GM18517 (cell line): Measurements from ENCODE around the gene ADCY9.
"Not testable (repeated sequence)": the region's sequence is repeated elsewhere in the genome, so short reads cannot be mapped to it uniquely, and the experiment has no call there.

Source experiments
- ATAC-seq: cut with Tn5 transposase; IDR thresholded peaks from one replicate; pipeline ENCODE4 v1.9.1; 2021; ENCODE audit warnings: mild to moderate bottlenecking, moderate library complexity; ENCODE audit not compliant: unreplicated experiment

The ADCY9 gene

DNA sequence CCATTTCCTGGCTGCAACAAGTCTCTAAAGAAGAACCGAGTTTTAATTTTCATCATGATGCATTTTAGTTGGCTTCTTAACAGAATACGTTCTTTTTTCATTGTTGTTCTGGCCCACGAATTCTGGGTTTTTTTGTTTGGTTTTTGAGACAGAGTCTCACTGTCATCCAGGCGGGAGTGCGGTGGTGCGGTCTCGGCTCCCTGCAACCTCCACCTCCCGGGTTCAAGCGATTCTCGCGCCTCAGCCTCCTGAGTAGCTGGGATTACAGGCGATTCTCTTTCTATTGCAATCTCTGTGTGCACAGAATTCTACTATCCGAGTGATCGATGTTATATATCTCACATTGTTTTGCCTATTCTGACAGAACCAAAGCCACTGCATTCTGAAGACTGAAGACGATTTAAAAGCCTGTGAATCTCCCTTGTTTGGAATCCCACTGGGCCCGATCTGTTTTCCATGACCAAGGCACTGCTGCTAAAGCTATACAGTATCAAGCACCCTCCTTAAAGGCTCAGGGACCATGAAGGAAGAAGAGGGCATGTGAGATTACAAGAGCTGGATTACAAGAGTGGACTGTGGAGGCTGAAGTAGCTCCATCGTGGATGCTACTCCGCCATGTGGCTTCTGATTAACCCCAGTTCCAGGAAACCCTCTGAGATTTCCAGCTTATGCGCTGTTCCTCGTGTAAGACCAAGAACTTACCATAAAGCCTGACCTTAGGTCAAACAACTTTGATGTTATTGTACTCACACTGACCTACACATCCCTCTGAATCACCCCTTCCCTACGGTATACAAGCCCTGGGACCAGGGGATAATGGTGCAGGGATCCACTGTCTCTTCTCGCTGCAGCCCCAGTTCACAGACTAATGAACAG lies 44.3 kb downstream of the ADCY9 start:
- ATAC-seq = no peak

DNA sequence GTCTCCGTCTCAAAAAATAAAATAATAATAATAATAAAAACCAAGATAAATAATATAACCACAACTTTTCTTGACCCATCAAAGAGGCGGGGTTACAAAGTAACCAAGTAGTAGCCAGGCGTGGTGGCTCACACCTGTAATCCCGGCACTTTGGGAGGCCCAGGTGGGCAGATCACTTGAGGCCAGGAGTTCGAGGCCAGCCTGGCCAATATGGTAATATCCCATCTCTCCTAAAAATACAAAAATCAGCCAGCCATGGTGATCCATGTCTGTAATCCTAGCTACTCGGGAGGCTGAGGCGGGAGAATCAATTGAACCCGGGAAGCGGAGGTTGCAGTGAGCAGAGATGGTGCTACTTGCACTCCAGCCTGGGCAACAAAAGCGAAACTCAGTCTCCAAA lies 45.3 kb downstream of the ADCY9 start:
- no peak for ATAC-seq

DNA sequence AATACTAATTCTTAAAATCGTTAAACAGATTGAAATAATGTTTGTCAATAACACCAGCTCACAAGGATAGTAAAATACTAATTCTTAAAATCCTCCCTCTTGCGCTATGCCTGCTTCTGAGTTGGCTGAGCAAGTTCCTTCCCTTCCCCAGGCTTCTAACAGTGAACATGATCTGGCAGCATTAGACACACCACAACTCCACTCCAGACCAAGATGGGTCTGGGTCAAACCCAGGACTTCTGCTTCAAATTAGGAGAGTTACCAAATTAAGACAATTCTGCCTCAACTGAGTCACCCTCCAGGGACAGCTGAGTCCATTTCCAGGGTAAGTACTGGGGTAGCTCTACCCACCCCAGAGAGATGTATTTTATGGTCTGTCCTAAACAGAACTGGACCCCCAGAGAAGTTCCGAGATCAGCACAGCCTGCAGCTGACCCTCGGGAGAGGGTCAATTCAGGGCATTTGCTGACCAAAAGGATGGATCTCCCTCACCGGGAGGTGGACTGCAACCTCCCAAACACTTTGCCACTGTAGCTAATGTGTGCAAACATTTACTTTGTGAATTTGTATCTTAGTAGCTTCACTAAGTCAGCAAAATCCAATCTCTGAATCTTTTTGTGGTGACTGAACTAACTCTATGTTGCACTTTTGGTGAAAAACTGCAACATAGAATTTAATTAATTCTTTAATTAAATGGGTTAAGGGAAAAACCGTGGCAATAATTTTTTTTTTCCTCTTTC lies 48.8 kb downstream of the ADCY9 start:
- ATAC-seq = no peak

DNA sequence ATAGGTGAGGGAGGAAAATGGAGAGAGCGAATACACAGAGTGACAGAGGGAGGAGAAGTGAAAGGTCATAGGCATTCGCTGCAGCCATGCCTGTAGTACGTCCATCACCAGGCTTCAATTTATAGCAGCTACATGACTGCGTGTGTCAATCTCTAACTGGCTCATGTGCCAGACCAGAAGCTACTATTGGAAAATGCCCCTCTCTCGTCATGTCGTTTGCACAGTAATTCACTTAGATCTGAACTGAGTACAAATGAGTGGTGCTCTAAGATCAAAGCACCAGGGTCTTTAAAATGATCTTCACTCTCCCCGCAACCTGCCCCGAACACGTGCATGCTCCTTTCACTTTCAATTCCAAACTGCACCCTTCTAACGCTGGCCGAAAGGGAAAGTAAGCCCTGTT lies 51.3 kb downstream of the ADCY9 start:
- ATAC-seq = no peak

DNA sequence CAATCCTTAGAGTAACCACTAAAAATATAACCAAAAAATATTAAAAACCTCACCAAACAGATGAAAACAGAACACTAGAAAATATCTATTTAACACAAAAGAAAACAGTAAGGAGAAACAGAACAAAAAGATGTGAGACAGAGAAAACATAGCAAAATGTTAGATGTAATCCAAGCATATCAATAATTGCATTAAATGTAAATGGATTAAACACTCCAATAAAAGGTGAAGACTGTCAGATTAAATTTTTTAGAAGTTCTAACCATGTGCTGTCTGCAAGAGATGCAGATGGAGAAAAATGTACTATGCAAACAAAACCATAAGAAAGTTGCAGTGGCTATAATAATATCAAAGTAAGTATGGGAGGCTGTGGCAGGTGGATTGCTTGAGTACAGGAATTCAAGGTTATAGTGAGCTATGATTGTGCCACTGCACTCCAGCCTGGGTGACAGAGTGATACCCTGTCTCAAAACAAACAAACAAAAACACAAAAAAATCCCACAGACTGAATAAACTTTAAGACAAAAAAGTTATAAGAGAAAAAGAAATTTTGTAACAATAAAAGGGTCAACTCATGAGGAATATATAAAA lies 53.9 kb downstream of the ADCY9 start:
- ATAC-seq = no peak

DNA sequence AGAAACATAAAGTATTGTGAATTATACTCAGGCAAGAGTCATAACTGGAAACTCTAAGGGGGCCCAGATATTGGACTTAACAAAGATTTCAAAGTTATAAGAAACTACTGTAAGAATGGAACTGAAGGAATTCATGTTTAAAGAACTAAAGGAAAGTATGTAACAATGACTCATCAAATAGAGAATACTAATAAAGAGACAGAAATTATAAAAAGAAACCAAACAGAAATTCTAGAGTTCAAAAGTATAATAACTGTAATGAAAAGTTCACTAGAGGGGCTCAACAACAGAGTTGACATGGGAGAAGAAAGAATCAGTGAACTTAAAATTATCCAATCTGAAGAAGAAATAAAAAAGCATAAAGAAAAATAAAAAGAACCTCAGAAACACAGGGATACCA lies 55.4 kb downstream of the ADCY9 start:
- ATAC-seq = no peak

DNA sequence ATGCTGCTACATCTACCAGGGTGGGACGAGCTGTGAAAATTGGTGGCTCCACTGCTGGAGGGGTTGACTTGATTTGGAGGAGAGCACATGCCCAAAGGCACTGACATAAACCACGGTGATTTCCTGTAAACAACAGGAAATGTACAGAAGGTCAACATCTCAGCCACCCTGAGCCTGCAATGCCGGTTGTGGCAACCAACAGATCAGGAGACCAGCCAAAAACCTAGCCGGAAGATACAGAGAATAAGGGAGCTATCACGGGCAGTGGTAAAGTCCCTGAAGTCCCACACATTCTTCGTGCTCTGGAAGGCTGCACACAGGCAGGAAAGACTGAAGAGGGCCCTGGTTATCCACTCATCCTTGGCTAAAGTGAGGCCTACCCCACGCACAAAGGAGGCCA lies 56.2 kb downstream of the ADCY9 start:
- ATAC-seq = no peak

DNA sequence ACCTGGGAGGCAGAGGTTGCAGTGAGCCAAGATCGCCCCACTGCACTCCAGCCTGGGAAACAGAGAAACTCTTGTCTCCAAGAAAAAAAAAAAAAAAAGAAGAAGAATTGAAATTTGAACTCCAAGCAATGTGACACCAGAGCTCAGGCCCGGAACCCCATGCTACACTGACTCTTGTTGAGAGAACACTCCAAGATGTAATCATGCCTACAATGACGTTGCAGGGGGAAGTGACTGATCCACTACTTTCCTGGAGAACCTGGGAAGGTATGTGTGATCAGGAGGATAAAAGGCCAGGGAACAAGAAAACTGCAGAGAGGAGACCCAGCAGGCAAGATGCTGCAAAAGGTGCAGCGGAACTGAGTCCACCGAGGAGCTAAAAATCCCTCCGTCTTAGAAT lies 57.9 kb downstream of the ADCY9 start:
- no peak for ATAC-seq

DNA sequence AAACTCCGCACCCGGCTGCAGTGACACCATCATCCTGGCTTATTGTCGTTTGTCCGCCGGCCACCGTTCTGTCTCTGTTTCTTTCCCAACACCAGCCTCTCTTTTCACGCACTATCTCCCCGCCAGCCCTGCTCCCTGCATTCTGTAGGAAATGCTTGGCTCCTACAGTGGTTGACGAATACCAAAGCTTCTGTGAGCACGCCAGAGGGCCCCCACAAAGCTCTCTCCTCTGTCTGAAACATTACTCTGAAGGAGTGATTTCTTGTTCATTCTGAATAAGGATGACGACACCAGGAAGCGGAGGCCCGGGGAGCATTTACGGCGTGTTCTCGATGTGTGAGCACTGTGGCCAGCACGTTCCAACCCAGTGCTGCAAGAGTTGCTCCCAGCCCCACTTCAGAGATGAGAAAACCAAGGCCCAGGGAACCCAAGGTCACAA lies 58.8 kb downstream of the ADCY9 start:
- no peak for ATAC-seq

DNA sequence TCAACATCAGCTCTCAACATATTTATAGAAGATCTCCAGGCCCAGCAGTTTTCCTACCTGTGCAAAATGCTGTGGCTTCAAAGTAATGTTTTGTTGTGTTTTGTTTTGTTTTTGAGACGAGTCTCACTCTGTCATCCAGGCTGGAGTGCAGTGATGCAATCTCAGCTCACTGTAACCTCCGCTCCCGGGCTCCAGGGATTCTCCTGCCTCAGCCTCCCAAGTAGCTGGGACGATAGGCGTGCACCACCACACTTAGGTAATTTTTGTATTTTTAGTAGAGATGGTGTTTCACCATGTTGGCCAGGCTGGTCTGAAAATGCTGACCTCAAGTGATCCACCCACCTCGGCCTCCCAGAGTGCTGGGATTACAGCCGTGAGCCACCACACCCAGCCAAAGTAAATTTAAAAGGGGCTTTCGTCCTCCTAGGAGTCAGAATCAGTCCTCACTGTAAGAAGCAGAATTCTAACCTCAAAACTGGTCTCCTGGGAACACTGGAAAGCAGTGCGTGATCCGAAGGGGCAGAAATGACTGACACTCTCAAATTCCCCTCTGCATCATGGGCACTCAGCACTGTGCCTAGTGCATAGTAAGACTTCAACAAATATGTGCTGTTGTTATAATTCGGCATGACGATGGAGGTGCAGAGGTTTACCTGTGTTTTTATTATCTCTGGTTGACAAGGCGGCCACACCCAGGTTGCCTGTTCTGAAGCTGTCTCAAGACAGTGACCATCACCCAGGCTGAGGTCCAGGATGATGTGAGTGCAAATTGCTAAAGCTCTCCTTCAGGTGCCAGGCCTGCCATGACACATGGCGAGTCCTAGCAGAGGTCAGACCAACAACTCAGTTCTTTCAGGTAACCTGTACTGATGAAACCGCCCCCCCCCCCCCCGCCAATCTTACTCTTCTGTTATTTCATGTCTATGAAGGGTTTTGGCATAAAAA lies 59.8 kb downstream of the ADCY9 start:
- no peak for ATAC-seq

DNA sequence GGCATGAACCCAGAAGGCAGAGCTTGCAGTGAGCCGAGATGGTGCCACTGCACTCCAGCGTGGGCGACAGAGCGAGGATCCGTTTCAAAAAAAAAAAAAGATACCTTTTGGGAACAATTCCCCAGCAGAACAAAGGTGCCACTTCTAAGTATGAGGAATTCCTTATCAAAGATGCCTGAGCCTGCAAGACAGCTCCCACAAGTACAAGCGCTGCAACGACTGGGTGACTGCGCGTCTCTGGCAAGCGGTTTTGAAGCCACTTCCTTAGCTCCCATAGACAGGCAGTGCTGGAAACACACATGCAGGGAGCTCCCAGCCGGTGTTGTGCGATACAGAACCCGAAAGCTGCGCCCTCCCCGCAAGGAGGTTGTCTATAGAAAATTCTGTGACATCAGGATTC lies 60.5 kb downstream of the ADCY9 start:
- ATAC-seq = no peak

DNA sequence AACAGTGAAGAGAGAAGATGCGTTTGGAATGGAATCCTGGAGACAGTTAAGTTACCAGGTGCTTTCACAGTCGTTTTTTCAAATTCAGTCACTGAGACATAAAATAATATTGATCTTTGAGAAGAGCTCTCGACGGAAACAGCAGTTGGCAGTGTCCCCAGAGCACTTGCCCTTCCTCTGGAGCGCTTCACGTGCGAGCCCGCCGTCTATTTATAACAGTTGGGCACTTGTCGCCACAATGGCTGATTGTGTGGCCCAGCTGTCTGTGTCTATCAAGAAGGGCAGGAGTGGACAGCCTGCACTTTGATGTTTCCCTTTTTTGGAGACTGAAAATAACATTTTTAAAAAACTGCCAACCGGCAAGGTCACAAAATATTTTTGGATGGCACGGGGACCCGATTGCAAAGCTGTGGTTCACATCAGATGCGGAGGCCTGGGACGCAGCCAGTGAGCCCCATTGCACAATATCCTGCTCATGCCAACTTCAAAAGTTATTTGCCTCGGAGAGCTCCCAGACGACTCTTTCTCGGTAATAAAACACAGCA lies 62.9 kb downstream of the ADCY9 start:
- no peak for ATAC-seq

DNA sequence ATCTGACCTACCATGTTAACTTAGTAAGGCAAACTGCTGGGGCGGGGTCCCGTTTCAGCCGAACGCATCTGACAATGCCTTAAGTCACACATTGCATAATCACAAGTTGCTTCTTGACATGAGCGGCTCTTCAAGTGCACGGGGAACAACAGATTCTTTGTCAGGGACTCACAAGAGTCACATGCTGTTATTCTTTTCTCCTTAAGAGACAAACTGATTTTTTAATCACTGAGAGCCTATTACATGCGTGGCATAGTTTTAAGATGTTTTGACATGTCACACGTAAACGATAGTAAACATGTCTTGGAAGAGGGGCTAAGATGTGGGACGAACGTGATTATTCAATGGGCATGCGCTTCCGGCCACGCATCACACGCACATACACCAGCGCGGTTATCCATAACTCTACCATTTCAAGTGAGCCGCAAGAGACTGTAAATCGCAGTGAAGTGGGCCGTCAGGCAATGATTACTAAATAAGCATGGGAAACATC lies 63.4 kb downstream of the ADCY9 start:
- no peak for ATAC-seq

DNA sequence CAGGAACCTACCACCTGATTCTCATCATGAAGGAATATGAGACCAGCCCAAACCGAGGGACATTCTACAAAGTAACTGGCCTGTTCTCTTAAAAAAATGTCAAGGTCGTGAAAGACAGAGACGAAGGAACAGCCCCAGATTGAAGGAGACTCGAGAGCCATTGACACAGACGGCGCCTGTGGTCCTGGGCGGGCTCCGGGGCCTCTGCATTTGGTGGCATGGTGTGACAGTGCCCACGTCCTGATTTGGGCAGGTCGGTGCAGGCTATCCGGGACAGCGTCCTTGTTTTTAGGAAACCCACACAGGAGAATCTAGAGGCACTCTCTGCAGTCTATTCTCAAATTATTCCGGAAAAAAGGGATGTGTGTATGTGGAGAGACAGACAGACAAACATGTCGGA lies 64.1 kb downstream of the ADCY9 start:
- ATAC-seq = no peak

DNA sequence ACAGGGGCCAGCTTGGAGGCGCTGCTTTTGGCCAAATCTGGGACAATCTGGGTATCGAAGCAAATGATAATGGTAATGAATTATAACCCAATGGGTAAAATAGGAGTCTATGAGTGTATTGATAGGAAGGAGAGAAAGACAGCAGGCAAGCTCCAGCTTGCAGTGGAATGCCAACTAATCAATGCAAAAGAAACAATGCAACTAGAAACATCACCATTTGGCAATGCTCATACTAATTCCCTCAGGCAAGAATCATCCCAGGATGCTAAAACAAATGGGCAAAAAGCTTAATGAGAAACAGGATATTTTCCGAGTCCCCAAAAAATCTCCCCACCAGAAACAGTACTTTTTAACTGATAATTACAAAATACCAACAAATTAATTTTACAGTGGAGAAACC lies 64.7 kb downstream of the ADCY9 start:
- no peak for ATAC-seq

DNA sequence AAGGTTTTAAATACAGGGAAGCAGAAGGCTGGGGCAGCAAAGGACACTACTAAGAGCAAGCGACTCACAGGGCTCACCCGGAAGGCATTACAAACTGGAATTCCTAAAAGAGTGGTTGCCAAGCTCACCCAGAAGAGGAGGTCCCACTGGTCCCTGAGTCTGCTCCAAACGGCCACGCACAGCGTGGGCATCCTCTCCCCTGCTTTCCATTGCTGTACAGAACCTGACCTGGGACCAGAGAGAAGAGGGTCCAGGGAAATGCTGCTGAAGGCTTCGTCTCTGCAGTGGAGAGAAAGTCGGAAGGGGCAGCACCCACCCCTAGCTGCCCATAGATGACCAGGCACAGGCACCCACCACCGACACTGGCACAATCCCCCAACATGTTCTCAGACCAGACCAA lies 67.2 kb downstream of the ADCY9 start:
- ATAC-seq = no peak

DNA sequence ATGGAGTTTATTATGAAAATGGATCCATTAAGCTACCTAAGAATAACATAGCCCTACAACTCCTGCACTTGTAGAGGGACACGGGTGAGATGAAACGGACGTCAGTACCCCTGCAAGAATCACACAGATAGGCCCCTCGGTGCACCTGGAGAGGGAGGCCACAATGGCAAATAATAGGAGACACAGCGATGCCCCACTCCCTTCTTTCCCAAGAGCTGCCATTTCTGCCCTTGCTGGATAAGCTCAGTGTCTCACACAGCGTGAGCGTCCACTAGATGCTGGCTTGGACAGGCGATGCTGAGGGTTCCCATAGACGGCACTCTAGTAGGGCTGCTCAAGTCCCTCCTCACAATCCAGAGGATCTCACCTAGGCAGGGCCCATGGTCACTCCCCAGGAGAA lies 67.8 kb downstream of the ADCY9 start:
- no peak for ATAC-seq

DNA sequence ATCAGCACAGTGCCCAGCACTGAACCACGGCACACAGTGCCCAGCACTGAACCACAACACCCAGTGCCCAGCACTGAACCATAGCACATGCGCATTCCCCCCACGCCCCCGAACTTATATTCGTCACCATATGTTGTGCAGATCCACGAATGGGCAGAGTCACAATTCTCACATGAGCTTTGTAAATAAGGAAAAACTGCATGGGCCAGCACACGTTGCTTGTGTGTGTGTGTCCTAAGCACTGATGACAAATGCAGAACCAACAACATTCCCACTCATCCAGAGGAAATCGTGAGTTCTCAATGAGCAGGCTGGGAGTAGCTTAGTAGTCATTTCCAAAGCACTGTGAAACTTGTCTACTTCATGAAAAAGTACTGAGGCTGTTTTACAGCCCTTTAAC lies 70.0 kb downstream of the ADCY9 start:
- ATAC-seq = no peak

DNA sequence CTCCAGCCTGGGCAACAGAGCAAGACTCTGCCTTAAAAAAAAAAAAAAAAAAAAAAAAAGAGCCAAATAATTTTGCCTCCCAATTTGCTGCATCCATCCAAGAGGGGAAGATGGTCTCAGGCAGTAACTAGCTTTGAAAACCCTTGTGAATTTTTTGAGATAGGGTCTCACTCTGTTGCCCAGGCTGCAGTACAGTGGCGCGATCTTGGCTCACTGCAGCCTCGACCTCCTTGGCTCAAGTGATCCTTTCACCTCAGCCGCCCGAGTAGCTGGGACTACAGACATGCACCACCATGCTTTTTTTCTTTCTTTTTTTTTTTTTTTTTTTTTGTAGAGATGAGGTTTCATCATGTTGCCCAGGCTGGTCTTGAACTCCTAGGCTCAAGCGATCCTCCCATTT lies 70.7 kb downstream of the ADCY9 start:
- not testable (repeated sequence) for ATAC-seq

DNA sequence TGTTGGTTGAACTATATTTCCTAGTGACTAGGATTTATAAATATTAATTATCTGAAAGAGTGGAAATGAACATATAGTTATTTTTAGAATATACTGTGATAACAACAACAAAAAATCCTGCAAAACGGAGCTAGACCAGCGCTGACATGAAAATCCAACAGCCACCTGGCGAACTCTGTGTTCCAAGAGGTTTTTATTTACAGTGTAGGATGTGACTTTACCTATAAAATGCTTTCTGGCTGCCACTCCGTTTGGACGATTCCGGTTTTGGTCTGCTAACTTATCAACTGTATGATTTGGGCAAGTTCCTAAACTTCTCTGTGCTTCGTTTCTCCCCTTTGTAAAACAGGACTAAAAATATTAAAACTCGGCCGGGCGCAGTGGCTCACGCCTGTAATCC lies 73.7 kb downstream of the ADCY9 start:
- no peak for ATAC-seq
